ENCODE data around the gene YWHAB.

DNA sequence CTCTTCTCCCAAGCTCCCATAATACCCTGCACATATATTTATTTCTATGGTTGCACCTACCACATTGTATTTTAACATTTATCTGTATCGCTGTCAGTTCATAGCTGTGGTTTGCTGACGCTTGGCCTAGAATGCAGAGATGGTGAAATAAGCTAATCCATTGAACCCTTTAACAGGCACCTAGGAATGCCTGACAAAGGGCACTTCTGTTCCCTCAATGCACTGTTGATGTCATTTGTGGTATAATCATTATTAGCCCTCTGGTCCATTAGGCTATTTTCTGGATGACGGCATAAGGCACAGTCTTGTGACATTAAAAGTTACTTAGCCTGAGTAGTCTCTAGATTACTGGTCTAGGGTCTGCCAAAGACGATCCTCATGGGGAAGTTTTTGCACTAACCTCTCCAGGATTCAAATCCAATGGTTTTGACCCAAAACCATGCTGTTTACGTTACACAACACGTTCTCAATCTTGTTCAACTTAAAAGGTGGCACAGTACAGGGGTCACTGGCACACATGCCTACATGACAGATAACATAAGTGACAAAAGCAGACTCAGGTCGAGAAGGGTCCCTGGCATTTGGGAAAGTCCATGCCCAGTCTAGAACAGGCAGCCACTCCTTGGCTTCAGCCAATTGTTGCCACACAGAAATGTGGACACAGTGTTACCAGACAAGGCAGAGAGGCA lies 2.1 kb upstream of the YWHAB start:
- no peak for TF ChIP-seq EZH2 (IDR thresholded peaks at IDR 0.05; ENCODE audit: low read length, unreplicated experiment)
- TF ChIP-seq, protein P1, sequence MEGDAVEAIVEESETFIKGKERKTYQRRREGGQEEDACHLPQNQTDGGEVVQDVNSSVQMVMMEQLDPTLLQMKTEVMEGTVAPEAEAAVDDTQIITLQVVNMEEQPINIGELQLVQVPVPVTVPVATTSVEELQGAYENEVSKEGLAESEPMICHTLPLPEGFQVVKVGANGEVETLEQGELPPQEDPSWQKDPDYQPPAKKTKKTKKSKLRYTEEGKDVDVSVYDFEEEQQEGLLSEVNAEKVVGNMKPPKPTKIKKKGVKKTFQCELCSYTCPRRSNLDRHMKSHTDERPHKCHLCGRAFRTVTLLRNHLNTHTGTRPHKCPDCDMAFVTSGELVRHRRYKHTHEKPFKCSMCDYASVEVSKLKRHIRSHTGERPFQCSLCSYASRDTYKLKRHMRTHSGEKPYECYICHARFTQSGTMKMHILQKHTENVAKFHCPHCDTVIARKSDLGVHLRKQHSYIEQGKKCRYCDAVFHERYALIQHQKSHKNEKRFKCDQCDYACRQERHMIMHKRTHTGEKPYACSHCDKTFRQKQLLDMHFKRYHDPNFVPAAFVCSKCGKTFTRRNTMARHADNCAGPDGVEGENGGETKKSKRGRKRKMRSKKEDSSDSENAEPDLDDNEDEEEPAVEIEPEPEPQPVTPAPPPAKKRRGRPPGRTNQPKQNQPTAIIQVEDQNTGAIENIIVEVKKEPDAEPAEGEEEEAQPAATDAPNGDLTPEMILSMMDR (conservative IDR thresholded peaks at IDR 0.05; ENCODE audit: low read depth, low read length), result no peak
- TF ChIP-seq EZH2phosphoT487 (IDR thresholded peaks at IDR 0.05; ENCODE audit: borderline replicate concordance, low read length), result no peak
